NCI-H69 (cell line): ENCODE results near the gene HSPA1L.
"Not testable (repeated sequence)": the region's sequence is repeated elsewhere in the genome, so short reads cannot be mapped to it uniquely, and the experiment has no call there.

Source experiments
- DNase-seq: peaks from one replicate; lab custom pipeline; 2025; lab: John Stamatoyannopoulos, UW

Gene HSPA1L

DNA sequence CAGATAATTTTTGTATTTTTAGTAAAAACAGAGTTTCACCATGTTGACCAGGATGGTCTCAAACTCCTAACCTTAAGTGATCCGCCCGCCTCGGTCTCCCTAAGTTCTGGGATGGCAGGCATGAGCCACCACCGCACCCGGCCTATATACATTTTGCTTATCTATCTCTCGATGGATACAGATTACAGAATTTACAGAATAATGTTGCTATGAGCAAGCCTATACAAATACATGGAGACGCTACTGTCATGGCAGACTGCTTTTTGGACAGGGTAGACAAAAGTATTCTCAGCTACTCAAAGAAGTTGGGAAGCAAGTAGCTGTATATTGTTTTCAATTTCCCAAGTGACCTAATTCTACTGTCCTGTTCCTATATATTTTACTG lies 1.6 kb downstream of the HSPA1L start:
- no peak for DNase-seq

DNA sequence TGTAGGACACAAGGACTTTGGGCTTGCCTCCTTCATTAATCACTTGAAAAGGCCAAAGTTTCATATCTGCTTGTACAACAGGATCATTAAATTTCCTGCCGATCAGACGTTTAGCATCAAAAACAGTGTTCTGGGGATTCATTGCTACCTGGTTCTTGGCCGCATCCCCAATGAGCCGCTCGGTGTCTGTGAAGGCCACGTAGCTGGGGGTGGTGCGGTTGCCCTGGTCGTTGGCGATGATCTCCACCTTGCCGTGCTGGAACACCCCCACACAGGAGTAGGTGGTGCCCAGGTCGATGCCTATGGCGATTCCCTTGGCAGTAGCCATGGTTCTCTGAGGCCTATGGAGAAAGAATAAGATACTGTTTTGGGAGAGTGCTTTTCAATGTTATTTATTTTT lies 3.4 kb downstream of the HSPA1L start:
- no peak for DNase-seq

DNA sequence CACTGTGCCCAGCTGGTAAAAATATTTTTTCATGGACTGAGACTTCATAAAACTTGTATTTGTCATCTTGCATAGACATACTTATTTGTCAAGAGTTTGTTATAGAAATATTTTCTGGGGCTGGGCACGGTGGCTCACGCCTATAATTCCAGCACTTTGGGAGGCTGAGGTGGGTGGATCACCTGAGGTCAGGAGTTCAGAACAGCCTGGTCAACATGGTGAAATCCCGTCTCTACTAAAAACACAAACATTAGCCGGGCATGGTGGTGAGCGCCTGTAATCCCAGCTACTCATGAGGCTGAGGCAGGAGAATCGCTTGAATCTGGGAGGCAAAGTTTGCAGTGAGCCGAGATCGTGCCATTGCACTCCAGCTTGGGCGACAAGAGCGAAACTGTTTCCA lies 6.5 kb downstream of the HSPA1L start:
- DNase-seq, result not testable (repeated sequence)

DNA sequence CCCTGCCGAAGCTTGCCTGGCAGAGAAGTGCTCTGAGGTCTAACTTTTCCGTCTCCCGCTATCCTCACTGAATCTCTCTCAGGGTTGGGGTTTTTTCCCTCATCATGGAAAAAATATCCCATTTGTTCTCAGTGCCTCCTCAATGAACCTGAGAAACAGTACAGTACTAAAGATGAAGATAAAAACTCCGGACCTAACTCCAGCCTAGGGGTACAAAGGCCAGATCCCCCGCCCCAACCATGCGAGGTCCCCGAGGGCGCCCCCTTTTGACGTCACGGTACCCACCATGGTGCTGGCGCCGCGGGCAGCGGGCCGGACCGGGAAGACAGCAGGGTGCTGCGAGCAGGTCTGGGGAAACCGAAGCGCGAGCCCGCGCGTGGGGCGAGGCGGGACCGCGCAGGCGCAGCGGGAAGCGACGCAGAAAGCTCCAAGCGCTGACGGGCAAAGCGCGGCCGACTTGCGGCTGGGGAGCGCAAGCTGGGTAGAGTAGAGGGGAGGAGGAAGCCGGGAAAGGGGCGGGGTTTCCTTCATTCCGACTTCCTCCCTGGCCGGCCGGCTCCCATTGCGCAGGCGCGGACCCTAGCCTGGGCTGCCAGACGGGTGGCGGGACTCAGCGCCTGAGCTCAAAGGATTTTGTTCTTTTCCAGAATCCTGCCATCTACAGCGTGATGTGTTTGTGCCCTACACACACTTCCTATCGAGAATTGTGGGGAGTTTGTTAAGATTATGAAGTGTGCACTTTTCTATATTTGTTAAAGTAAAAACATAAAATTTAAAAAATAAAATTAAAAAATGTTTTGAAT lies 8.4 kb downstream of the HSPA1L start, which contains the start of gene LSM2:
Gene LSM2, minus strand, starts transcription at position 497 of the 803 bp plus-strand sequence. Its CDS starts 209 bp downstream, at position 288.
- DNase-seq, result peak; percentile 98

DNA sequence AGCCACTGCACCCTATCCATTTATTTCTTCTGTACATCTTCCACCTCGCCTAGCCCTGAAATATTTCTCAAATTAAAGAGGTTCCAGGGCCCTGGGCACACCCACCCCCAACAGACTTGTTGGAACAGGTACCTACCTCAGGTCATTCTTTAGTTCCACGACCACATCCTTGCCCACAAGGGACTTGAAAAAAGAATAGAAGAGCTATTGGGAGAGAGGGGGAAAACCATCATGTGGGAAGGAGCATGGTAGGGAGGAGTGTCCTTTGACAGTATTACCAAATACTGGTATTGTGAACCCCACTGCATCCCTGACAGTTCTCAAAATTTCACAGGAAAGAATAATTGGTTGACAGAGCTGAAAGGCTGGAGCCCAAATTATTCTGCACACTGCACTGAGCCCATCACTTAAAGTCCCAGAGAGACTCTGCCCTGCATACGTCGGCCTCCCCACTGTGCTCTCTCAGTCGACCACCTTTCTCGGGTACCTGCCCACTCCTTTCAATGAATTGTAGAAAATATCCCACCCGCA lies 9.1 kb downstream of the HSPA1L start:
- peak; percentile 45 for DNase-seq

DNA sequence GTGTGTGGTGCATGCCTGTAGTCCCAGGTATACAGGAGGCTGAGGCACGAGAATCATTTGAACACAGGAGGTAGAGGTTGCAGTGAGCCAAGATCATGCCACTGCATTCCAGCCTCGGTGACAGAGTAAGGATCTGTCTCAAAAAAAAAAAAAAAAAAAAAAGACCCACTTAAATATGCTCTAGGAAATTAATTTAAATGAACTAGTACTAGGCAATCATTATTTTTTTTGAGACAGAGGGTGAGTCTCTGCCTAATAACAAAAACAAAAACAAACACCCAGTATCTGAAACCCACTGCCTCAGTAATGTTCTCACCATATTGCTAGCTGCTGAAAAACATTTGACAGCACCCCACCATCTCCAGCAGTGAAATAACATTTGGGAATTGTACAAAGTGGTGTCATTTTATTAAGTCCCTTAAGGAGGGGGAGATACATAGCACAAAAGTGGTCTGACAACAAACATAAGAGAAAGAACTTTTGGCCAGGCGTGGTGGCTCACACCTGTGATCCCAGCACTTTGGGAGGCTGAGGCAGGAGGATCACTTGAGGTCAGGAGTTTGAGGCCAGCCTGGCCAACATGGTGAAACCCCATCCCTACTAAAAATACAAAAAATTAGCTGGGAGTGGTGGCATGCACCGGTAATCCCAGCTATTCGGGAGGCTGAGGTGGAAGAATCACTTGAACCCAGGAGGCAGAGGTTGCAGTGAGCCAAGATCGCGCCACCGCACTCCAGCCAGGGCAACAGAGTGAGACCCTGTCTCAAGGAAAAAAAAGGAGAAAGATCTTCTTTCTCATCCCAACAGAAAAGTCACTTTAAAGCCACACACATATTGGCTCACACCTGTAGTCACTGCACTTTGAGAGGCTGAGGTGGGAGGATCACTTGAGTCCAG lies 13.8 kb downstream of the HSPA1L start:
- not testable (repeated sequence) for DNase-seq

DNA sequence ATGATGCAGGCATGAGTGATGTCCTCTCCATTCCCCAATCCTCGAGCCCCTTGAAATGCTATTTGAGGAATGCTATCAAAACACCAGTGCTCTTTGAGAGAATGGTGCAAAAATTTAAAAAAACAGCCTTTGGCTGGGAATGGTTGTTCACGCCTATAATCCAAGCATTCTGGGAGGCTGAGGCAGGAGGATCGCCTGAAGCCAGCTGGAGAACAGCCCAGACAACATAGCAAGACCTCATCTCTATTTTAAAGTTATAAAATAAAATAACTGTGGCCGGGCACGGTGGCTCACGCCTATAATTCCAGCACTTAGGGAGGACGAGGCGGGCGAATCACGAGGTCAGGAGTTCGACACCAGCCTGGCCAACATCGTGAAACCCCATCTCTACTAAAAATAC lies 15.3 kb downstream of the HSPA1L start:
- no peak for DNase-seq

DNA sequence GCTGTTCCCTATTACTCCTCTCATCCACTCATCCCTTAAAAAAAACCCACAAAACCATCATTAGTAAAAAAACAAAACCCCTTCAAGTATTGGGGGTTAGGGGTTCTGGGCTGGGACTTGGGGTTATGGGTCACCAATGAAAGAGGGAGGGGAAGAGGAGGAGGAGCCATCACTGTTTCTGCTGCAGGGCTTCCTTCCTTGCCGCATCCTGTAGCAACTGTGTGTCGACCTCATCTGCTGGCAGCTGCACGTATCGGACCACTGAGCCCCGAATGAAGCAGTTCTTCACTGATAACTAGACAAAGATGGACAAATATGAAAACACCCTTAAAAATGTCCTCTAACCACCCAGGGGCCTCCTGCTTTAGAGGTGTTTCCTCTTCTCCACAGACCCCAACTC lies 17.5 kb downstream of the HSPA1L start:
- no peak for DNase-seq

DNA sequence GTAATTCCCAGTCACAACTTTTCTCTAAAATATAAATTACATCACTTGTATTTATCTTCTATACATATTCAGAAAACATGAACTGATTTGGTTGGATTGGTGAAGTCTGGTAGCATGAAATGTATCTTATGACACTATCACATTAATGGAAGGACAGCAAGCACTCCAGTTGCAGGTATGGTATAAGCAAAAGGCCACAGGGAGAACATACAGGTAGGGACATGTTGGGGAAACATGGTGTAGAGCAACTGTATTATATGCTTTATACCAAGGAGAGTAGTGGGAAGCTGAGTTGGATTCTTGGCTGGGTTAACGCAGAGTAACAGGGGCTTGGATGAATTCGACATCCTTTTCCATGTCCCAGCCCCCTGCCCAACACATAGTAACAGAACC lies 18.1 kb downstream of the HSPA1L start:
- no peak for DNase-seq

DNA sequence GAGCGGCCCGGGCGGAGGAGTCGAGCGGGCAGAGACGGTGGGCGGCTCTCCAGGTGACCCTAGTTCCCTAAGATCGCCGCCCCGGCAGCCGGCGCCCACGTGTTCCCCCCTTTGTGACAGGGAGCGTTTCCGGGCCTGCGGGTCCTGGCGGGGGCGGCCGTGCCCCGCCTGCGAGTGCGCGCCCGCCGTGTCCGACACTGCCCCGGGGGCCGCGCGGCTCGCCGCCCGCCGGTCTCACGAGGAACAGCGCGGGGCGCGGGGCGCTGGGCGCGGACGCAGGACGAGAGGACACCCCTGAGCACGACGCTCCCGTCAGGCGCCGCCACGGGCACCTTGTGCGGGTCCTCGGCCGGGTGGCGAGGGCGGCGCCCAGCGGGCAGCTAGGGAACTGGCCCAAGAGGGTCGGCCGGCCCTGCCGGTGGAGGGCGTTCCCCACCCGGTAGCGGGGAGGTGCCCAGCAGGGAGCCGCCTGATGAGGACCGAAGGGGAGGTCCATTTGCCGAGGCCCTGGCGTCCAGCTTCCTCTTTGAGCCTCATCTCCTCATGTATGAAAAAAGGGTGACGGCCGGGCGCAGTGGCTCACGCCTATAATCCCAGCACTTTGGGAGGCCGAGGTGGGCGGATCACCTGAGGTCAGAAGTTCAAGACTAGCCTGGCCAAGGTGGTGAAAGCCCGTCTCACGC lies 19.3 kb downstream of the HSPA1L start, which contains the start of gene VARS1:
Gene VARS1, minus strand, starts transcription at position 137 of the 683 bp plus-strand sequence. CDS start 535 bp downstream, outside the sequence.
- peak; percentile 96 for DNase-seq

DNA sequence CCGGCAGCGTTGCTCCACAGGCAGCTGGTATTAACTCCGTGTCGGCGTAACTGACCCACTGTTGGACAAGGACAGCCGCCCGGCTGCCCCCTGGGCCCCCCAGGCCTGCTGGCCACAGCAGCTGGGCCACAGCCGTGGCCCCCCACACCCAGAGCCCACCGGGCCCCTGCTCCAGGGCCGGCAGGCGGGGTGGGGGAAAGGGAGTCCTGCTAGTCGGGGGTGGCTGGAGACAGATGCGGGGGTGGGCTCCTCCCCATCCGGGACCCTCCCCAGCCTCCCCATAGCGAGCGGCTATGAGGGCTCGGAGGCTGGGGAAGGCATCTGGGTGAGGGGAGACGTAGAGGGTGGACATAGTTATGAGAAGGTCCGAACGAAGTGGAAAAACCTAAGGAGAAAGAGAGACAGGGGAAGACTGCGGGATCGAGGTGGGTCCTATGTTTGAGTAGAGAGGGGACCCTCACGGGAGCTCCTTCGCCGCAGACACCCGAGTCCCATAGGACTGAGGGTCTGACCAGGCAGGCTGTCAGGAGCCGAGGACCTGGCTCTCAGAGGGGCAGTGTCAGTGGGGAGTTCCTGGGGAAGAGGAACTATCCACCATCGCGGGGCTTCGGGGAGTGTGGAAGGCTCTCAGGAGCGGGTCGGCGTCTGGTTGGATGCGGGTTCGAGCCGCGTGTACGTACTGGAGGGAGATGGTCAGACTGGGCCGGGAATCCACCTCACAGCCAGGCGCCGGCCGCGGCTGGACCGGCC lies 20.0 kb downstream of the HSPA1L start:
- DNase-seq, result peak; percentile 66

DNA sequence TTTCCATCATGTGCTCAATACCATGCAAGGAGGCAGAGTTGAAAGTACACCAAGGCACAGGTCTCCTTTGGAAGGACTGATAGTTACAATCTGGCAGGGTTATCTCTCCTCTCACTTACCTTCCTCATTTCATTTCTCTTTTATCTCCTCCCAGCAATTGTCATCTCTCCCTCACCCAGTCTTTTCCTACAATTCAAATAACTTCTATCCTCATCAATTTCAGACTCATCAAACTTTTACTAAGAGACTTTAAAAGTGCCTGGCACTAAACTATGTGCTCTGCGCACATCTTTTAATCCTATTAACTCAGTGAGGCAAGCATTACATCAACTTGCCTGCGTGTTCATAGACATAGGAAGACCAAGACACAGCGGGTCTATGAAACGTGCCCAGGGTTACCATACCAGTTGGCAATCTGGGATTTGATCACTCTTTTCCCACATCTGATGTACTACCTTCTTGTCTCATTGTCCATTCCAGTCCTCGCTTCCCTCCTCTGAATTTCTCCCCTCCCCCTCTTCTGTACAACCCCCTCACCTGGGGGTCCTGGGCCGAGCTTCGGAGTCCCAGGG lies 20.7 kb downstream of the HSPA1L start:
- peak; percentile 64 for DNase-seq

DNA sequence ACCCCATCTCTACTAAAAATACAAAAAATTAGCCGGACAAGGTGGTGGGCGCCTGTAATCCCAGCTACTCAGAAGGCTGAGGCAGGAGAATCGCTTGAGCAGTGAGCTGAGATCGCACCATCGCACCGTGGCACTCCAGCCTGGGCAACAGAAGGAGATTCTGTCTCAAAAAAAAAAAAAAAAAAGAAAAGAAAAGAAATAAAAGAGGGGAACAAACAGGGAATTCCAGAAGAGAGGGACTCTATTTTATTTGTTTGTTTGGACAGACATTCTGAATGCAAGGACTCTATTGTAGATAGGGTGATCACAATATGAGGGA lies 21.2 kb downstream of the HSPA1L start:
- DNase-seq, result not testable (repeated sequence)

DNA sequence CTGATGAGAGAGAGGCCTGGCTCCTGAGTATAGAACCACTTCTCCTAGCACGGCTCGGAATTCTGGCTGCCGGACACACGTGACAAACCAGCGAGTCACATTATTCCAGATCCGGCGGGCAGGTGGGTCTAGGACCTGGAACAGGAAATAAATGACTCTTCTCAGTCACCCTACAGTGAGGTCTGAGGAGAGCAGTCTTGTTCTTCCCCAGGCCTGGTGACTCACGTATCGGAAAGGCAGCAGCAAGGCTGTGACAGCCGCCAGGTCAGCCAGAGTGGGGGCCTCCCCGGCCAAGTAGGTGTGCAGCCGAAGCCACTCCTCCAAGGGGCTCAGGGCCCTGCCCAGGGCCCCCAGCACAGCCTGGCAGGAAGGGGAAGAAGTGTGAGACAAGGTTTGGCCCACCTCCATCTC lies 22.3 kb downstream of the HSPA1L start:
- DNase-seq, result no peak

DNA sequence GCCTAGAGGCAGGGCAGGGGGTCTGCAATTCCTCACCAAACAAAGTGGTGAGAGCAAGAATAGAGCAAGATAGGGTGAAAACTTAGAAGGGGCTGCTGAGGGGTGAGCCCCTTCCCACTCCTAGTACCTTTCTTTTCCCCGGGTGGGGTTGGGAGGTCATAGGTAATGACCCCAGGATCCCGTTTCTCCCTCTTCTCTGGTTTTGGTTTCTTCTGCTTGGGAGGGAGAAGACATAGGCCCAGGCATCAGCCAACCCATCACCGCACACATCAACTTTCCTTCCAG lies 23.1 kb downstream of the HSPA1L start:
- no peak for DNase-seq

DNA sequence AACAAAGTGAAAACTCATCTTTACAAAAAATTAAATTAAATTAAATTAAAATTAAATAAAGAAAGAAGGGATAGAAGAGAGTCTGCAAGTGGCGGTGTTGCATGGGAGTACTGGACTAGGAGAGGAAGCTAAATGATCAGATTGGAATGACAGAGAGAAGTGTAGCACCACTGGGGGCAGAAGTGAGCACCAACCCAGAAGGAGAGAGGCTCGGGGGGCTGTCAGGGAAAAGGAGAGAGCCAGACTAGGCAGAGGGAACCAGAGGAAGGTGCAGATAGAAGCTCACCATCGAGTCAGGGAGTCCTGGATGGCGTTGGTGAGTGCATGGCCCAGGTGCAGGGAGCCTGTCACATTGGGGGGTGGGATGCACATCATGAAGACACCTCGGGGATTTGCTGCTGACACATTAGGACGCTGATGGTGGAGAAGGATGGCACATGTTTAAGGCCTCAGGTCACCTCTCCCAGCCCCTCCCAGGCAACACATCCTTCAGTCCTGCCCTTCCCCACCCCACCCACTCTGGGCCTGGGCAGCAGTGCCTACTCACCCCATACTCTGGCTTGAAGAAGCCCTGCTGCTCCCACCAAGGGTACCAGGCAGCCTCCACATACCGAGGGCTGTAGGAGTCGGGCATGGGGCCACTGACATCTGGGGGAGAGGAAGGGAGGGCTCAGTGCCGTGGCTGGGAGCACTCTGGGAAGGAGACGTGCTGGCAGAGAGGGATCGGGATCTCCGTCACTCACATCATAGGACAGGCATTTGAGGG lies 23.6 kb downstream of the HSPA1L start:
- peak; percentile 64 for DNase-seq

DNA sequence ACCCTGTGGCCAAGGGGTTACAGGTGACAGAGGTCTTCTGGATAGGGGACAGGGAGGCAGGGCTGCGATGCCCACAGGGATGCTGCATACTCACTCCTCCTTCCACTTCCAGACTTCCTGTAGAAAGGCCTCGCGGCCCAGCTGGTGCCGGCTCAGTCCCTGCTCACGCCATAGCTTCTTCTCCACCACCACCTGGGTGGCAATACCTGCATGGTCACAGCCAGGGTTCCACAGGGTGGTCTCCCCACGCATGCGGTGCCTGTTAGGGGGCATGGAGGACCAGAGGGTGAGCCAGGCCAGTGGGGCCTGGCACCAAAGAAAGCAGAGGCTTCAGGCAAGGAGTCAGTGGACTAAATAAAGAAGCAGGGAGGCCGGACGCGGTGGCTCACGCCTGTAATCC lies 29.6 kb downstream of the HSPA1L start:
- no peak for DNase-seq

DNA sequence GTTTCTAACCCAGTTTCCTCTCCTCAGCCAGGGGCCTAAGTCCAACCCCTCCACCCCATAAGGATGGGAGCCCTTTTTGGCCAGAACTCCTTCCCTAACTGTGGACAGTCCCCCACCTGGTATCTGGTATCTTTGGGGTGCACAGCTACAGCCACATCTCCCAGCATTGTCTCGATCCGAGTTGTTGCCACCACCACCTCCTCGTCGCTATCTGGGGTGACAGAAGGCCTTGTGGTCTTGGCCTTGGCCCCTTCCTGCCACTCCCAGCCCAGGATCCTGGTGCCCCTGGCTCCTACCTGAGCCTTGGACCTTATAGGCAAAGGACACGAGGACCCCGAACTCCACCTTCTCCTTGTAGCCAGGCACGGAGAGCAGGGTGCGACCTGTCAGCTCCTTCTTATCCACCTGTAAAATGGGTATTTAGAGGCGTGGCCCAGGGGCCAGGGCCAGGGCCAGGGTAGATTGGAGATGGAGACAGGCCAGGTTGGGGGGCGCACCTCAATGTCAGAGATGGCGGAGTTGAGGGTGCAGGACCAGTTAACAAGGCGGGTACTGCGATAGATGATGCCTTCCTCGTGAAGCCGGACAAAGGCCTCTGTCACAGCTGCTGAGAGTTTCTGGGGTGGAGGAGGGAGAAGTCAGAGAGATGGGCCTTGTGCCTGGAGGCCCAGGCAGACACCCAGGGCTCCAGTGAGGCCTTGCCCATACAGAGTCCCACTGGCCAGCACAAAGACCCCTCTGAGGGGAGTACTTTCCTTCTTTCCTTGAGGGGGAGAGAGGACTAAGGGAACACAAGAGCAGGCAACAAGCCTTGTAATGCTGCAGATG lies 30.8 kb downstream of the HSPA1L start:
- no peak for DNase-seq

DNA sequence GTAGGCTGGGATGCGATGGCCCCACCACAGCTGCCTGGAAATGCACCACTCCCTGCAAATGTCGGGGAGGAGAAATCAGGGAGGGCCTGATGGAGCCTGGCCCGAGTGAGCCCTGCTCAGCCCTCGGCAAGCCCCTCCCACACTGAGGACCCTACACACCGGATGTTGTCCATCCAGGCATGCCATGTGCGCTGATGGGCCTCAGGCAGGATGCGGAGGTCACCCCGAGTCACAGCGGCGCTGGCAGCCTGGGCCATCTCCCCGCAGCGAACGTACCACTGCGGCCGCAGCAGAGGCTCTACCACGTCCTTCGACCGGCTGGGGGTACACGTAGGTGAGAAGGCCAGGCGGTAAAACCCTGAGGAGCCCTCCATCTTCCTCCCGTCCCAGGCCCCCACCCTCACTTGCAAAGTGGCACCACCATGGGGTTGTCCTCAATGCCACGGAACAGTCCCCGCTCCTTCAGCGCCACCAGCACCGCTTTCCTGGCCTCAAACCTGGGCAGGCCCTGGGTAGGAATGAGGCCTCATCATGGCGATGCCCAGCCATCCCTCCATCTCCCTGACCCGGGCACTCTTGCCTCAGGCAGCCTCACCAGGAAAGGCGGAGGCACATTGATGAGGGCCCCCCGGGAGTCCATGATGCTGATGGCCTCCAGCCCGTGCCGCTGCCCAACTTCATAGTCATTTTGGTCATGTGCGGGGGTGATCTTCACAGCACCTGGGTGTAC lies 32.8 kb downstream of the HSPA1L start:
- no peak for DNase-seq
